GM18517 (cell line): ENCODE results near the gene IZUMO4.

Source experiments
- ATAC-seq: cut with Tn5 transposase; IDR thresholded peaks from one replicate; pipeline ENCODE4 v1.9.1; 2021; ENCODE audit warnings: mild to moderate bottlenecking, moderate library complexity; ENCODE audit not compliant: unreplicated experiment

IZUMO4 gene, protein sequence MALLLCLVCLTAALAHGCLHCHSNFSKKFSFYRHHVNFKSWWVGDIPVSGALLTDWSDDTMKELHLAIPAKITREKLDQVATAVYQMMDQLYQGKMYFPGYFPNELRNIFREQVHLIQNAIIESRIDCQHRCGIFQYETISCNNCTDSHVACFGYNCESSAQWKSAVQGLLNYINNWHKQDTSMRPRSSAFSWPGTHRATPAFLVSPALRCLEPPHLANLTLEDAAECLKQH

DNA sequence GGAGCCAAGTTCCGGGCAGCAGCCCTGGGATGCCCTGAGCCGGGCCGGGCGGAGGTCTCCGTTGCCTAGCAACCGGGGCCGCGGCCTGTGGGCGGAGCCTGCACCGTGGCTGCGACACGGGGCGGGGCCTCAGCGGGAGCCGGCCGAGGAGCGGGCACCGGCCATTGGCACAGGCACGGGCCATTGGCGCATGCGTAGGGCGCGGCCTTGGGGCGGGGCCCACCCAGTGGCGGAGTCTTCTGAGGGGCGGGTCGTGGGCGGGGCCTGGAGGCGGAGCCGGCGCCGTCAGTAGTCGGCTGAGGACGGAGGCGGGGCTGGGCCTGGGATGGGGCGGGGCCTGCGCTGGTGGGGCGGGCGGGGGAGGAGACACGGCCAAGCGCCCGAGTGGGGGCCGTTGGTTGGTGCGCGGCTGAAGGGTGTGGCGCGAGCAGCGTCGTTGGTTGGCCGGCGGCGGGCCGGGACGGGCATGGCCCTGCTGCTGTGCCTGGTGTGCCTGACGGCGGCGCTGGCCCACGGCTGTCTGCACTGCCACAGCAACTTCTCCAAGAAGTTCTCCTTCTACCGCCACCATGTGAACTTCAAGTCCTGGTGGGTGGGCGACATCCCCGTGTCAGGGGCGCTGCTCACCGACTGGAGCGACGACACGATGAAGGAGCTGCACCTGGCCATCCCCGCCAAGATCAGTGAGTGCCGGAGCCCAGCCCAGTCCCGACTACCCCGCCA, at the start of gene IZUMO4:
Gene IZUMO4, plus strand, starts transcription at position 436 of the 723 bp plus-strand sequence. Its CDS starts 31 bp downstream, at position 467.
- peak; percentile 57 for ATAC-seq

DNA sequence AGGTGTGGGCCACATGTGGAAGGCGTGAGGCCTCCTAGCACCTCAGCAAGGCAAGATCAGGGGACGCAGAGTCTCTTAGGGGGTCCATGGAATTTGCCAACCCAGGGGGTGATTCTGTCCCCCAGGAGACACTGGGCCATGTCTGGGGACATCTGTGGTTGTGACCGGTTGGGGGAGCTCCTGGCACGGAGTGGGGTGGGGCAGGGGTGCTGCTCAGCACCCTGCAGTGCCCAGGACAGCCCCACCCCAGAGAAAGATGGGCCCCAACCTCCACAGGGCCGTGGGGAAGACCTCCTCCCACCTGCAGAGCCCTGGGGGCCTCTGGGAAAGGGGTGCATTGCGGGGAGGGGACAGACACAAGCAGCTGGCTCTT, 49.7 kb upstream of the IZUMO4 start:
- ATAC-seq = no peak

DNA sequence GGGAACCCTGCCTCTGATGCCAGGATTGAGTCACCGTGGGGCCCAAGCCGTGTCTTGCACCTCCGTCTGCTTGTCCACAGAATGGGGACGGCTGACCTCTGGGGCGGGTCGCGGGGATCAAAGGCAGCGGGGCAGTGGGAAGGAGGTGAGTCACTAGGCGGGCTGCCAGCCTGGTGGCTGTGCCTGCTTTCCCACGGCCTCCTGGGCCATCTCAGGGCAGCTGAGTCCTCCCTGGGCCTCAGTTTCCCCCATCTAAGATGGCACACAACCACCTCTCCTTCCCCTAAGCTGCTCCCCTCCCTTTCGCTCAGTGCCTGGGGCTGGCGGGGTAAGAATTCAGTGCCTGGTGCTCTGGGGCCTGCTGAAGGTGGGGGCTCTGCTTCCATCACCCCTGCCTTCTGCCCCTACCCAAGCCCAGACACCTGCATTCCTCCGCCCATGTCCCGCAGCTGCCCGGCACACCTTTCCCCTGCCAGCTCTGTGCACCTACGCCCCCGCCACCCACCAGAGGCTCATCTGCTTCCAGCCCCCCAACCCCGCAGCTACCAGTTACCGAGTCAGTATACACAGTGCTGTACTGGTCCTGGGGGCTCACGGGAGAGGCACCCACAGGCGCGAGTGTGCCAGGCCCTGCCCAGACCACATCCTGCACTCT, 49.1 kb upstream of the IZUMO4 start:
- ATAC-seq = no peak

DNA sequence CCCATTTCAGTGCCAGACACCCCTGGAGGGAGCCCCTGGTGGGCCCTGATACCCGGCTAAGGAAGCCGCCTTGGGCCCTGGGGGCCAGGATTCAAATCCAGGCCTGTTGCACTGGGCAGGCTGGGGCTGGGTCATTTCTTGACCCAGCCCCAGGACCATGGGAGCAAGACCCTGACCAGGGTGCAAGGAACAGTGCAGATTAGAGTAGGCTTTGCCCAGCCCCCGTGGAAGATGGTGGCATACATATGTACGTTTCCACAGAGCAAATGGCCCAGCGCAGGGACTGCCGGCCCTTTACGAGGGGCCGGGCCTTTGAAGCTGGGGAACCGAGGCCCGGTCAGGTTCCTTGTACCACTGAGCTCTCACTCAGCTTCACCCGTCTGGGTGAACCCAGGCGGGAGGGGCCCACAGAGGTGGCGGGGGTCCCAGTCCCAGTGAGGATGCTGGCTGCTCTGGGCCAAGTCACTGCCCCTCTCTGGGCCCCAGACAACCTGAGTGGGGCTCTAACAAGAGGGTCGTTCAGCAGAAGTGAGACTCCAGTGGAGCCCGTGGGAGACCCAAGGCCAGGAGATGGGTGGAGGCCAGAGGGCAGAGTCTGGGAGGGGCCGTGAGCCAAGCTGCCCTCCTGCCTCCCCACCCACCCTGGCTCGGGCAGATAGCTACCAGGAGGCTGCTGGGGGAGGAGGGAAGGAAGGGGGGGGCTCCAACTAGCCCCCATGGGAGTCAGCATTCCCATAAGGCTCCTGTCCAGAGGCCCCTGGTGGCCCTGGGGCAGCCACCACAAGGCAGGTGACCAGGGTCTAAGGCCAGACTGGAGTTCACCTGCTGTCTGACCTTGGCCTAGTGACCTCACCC, 48.4 kb upstream of the IZUMO4 start:
- ATAC-seq = no peak

DNA sequence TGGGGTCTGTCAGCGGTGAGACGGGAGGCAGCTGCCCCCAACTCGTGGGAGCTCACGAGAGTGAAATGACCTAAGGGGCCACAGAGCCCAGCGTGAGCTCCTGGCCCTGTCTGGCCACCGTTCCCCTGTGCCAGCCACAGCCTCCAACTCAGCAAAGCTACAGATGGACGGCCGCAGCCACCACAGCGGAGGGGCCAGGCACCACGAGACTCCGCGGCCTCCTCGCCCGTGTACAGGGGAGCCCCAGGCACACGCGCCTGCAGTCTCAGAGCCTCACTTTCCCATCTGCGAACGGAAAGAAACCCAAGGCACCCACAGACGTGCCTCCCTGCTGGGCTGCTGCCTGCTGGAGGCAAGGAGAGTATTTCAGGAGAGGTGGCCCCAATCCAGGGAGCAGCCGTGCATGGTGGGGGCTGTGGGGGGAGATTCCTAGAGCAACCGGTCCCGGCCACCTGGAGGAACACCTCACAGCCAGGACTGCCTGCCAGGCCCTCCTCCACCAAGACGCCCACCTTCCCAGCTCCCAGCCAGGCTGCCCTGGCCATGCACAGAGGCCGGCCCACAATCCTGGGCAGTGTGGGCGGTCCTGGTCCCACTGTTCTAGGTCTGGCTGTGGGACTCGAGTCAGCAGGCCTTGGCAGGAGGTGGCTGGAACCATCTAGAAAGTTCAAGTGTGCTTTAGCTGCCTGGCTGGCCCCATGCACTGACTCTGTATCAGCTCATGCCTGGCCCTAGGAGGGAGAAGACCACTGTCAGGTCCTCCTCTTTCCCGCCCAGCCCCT, 47.6 kb upstream of the IZUMO4 start:
- no peak for ATAC-seq

DNA sequence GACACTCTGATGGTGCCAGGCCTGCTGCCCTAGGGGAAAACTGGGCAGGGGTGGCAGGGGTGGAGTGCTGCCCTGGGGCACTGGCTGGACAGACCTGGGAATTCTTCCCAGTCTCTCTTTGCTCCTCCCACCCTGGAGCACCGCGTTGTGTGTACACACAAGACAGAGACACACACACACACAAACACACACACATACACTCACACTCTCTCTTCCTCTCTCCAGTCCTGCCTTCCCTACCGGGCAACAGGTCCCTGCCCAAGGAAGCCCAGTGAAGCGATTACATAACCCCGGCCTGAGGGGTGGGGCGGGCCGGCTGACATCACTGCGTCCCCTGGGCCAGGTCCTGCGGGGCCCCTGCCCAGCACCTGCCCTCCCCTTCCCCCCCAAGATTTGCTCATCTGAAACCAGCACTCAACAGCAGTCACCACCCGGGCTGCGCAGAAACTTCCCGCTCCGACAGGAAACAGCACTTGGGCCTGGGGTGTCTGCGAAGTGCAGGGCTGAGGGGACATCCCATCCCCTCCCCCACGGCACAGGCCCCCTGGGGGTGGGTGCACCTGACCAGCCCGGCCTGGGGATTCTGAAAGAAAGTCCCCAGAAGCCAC, 46.9 kb upstream of the IZUMO4 start:
- ATAC-seq = no peak

DNA sequence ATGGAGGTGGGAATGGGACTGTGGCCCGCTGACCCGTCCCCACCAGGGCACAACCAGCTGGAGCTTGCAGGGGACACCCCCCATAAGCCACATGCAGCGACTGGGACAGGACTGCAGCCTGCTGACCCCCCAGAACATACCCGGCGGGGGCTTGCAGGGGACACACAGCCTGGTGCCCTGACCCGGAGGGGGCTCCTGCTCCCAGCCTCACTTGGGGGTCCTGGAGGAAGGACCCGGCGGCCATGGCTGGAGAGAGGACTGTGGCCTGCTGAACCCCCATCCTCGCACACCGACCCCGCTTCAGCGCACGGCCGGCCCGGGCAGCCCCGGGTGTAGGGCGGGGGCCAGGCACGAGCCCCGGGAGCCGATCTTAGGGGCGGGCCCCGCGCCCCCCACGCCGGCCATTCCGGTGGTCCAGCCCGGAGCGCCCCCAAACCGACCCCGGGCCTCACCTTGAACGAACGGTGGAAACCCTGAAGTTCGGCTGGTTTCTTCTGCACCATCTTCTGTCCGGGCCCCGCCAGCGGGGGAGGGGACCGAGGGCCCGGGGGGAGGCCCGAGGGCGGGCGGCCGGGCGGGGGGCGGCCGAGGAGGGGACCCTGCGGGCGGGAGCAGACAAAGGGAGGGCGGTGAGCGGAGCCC, 46.2 kb upstream of the IZUMO4 start:
- ATAC-seq = peak; percentile 5

DNA sequence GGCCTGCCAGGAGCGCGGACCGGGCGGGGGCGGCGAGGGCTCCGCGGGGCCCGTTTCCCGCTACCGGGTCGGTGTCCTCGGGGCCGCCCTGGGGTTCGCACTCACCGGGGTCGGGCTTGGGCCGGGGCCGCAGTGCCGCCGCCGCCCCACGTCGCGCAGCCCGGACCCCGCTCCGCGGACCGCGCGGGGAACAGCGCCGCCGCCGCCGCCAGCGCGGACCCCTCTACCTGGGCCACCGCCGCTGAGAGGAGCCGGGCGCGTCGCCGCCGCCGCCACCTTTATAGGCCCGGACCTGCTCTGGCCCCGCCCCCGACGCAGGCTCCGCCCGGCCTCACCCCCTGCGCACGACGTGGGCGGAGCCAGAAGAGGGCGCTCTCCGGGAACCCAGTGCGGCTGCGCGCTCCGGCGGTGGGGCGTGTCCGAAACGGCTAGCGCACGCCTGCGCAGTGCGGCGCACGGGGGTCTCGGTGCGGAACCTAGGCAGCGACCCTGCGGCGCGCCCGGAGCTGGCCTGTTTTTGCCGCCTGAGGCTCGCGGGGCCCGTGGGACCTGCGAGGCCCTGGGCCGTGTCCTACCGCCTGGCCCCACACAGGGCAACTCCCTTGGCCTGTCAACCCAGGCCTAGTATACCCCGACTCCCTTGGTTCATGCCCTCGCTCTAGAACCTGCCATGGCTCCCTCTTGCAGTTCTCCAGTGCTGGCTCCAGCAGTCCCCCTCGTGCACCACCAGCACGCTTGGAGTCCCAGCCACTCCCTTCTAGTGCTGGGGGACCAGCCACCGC, 45.5 kb upstream of the IZUMO4 start, which contains the start of gene MKNK2:
Gene MKNK2, minus strand, starts transcription at position 254 of the 782 bp plus-strand sequence. CDS start 393 bp downstream, outside the sequence.
- ATAC-seq = peak; percentile 40

DNA sequence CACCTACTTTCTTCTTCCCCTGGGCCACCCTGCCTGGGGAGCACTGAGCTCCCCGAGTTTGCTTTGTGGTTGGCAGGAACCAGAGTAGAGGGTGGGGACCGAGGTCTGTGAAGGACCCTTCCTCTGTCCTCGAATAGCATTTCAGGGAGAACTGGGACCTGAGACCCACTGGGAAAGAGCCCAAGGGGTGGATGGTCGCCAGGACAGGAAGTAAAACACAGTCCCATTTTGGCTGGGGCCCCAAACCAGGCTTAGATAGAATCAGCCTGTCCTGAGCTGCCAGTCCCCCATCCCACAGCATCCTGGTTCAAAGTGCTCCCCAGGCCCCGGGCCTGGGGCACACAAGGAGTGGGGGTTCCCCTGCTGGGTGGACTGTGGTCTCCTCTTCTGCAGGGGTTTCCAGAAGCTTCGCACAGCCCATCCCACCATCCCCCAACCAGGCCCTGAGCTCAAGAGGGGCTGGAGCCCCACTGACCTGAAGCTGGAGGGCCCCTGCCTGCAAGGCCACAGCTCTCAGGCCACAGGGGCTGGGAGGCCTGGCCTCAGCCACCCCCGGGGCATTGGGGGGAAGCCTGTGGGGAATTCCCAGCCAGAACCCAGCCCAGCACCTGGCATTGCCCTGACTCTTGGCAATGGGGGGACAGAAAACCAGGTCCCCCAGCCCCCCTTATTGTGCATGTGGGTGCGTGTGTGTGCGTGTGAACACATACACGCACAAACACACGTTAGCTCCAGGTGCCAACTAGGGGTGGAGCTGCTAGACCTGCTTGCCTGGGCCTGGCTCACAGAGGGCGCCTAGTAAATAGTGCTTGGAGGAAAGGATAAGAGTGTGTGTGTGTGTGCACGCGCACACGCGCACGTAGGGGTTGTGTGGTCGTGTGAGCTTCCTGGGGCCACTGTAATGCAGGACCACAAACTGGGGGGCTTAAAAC, 44.7 kb upstream of the IZUMO4 start:
- ATAC-seq = no peak

DNA sequence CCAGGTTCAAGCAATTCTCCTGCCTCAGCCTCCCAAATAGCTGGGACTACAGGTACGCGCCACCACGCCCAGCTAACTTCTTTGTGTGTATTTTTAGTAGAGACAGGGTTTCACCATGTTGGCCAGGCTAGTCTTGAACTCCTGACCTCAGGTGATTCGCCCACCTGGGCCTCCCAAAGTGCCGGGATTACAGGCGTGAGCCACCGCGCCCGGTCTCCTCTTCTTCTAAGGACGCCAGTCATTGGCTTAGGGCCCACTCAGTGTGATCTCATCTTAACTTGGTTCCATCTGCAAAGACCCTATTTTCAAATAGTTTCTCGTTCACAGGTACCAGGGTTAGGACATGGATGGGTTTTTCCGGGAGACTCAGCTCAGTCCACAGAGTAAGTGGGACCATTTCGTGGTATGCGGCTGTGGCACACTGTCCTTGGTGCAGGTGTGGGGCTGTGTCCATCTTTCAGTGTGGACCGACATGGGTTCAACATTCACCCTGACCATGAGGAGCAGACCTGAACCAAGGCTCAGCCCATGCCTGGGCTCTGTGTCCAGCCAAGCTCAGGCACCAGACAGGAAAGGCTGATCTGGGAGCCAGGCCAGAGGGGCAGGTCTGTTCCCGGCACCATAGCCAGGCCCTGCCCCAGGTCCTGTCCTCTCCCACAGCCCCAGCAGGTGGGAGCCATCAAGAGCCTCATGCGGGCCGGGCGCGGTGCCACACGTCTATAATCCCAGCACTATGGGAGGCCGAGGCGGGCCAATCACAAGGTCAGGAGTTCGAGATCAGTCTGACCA, 42.9 kb upstream of the IZUMO4 start:
- no peak for ATAC-seq

DNA sequence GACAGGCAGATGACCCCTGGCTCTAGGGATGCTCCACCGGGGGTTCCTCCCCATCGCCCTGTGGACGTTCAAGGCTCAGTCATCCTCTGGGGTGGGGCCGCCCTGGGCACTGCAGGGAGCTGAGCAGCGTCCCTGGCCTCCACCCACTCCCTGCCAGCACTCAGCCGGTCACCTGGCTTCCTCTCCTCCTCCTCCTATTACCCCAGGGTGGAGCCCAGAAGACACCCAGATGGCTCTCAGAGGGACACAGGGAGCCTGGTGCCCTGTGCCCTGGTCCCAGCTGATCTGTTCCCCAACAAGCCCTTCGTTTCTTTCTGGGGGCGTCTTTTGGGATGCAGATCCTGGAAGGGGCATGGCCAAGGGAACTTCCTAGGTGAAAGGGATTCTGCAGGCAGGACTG, 42.0 kb upstream of the IZUMO4 start:
- ATAC-seq = no peak

DNA sequence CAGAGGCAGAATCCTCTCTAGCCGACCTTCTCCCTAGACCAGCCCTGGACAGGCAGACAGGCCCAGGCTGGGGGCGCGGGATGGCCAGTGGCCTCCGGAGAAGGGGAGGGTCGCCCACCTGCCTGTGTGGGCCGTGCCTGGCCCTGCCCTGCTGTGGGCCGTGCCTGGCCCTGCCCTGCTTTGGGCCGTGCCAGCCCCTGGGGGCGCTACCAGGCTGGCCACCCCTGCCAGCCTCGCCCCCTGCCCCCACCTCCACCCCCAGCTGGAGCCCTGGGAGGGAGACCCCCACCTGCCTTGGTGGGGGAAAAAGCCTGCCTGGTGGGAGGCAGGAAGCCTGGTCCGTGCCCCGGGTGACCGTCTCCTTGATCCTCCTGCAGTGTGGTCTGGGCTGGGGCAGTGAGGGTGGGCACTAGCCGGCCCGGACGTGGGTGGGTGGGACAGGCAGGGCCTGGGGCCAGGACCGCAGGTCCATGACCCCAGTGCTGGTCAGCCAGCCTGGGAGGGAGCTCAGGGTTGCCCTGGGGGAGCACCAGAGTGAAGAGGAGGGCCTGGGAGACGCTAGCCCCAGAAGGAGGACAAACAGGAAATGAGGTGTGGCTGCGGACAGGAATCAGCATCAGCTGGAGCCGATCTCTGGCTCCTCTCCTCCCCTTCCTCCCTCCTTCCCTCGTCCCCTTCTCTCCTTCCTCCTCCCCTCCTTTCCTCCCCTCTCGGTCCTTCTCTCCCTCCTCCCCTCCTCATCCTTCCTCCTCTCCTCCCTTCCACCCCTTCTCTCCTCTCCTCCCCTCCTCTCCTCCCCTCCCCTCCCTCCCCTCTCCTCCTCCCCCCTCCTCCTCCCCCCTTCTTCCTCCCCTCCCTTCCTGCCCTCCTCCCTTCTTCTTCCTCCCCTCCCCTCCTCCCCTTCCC, 40.5 kb upstream of the IZUMO4 start:
- ATAC-seq = no peak

DNA sequence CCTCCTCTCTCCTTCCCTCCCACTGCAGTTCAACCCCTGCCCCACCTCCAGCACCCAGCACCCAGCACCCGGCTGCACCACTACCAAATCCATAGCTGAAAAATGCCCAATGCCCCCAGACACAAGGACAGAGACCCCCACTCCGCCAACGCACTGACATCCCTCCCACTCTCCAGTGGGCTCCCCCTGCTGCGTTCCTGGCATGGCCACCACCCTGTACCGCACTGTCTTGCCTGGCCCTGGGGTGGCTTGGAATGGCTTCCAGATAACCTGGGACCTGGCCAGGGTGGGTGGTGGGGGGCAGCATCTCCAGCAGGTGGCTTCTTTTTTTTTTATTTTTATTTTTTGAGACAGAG, 39.9 kb upstream of the IZUMO4 start:
- ATAC-seq = no peak

DNA sequence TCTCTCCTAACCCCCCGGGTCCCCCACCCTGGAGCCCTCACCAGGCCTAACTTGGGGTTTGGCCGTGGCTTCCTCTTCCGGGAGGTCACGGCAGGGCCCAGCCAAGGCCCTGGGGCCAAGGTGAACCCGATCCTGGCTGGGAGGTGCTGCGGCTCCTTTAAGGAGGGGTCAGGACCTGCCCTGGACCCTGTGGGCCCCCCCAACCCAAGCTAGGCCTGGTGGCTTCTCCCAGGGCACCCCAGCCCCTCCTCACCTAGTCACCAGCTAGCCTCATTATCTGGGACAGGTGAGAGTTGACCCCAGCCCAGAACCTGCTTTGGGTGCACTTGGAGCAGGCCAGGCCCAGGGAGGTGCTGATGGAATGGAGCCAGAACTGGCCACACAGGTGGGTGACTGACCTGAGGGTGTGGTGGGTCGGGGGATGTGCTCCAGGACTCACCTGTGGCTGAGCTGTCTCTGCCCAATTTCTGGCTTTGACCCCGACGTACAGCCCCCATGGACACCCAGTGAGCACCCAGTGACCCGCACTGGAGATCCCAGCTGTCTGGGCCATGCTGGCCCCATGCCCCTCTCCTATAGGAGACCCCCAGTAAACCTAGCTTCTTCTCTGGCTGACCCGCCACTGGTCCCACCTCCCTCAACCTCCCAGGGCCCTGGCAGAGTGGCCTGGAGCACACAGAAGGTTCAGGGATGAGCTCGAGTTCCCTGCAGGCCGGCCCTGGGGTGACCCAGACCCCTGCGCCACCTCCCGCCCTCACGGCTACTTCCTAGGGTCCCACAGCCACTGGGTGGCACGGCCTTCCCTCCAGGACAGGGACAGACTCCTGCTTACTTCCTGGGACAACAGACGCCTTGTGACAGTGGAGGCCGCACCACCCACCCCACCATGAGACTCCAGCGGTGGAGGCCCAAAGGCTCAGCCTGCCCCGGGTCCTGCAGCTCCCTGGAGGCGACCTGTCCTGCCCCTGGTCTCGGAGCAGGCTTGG, 38.9 kb upstream of the IZUMO4 start:
- ATAC-seq = no peak
